Measurements from ENCODE around the gene DCTD. TPM values are rescaled to one million over a fixed set of nuclear protein-coding genes. Genes with fewer than 3 reads are reported as not detected.

DCTD gene
- total RNA-seq, 1 experiment from 2014 or later, result 100 TPM

- peaks cover 9% of the 10 kb centered on the region for H3K27me3 Mint-ChIP-seq (ENCODE audit: low read depth)
- no peaks in the 10 kb centered on the region for H3K36me3 Mint-ChIP-seq (ENCODE audit: insufficient read depth in 1 of 3, low read depth in 3 of 3)
- H3K79me2 ChIP-seq (ENCODE audit: insufficient read depth, low read length), result no peaks in the 10 kb centered on the region
- no peaks in the 10 kb centered on the region for H3K23me2 ChIP-seq (ENCODE audit: insufficient read length, low read depth, low read length, poor library complexity, severe bottlenecking)
- no peak overlapping the region for H4K91ac ChIP-seq (ENCODE audit: insufficient read length, low read depth, low read length)
- H2AFZ ChIP-seq (ENCODE audit: low read length), result no peak overlapping the region
- no peak overlapping the region for H3K4me2 ChIP-seq (ENCODE audit: insufficient read depth, insufficient read length, low read length)
- no peaks in the 10 kb centered on the region for H3K9me3 Mint-ChIP-seq
- no peak overlapping the region for H2BK120ac ChIP-seq (ENCODE audit: low read depth, low read length, poor library complexity, severe bottlenecking)
- no peak for TF ChIP-seq CTCF (conservative IDR thresholded peaks at IDR 0.05)
- no peak overlapping the region for H3K27ac Mint-ChIP-seq
- H3K14ac ChIP-seq (ENCODE audit: insufficient read depth, low read length), result no peak overlapping the region
- no peaks in the 10 kb centered on the region for H3K79me1 ChIP-seq (ENCODE audit: insufficient read depth, low read depth, low read length, poor library complexity, severe bottlenecking)
- H3T11ph ChIP-seq (ENCODE audit: low read length), result no peak overlapping the region
- DNase-seq, result no peak
- no peak overlapping the region for H3K56ac ChIP-seq (ENCODE audit: insufficient read length, low read depth, low read length)
- no peak overlapping the region for H3K9ac ChIP-seq (ENCODE audit: extremely low read depth, insufficient read length, low read length)
- H3K4ac ChIP-seq (ENCODE audit: low read depth, low read length), result no peak overlapping the region
- H2BK20ac ChIP-seq (ENCODE audit: low read depth, low read length, poor library complexity, severe bottlenecking), result no peak overlapping the region
- H2BK12ac ChIP-seq (ENCODE audit: insufficient read length, low read depth, low read length), result no peak overlapping the region
- no peak overlapping the region for H3K18ac ChIP-seq (ENCODE audit: insufficient read length, low read depth, low read length)
- H3K27ac ChIP-seq (ENCODE audit: insufficient read length, low read depth, low read length), result no peak overlapping the region
- H3K27me3 ChIP-seq (ENCODE audit: insufficient read depth, low read length), result no peaks in the 10 kb centered on the region
- no peak overlapping the region for H2AK5ac ChIP-seq (ENCODE audit: insufficient read length, low read length)
- no peak overlapping the region for H2BK15ac ChIP-seq (ENCODE audit: low read depth, low read length)
- H4K8ac ChIP-seq (replicated peaks; ENCODE audit: insufficient read length, low read depth, low read length), result no peak overlapping the region
- H4K20me1 ChIP-seq (ENCODE audit: control insufficient read depth, insufficient read depth, insufficient read length), result no peaks in the 10 kb centered on the region
- no CpG with 5 or more reads among the region's 4 CpGs for WGBS (ENCODE audit: extremely low coverage, insufficient read length, low lambda C conversion rate)
- no peak overlapping the region for H4K5ac ChIP-seq (ENCODE audit: insufficient read length, low read depth, low read length)
- H3K4me1 Mint-ChIP-seq, result peaks cover 14 to 18% of the 10 kb centered on the region in 2 experiments
- H3K23ac ChIP-seq (ENCODE audit: insufficient read length, low read depth, low read length), result no peak overlapping the region
- no peaks in the 10 kb centered on the region for H3K4me1 ChIP-seq (ENCODE audit: insufficient read depth, low read length)
- H2BK5ac ChIP-seq (ENCODE audit: insufficient read length, low read length), result no peak overlapping the region
- no peaks in the 10 kb centered on the region for H3K9me3 ChIP-seq (ENCODE audit: control insufficient read depth, low read depth, low read length)
- no peak overlapping the region for H3K4me3 Mint-ChIP-seq
These were observed 4.4 kb upstream of the DCTD start for GRCh38 chr4:182921608-182922007.
